Regular cardiac myocyte (primary cell): Measurements from ENCODE around the gene GGTLC1. TPM values are rescaled to one million over a fixed set of nuclear protein-coding genes. Genes with fewer than 3 reads are reported as not detected.

Experiments
- total RNA-seq: library from RNA; depleted of rRNA; stranded (reverse); fragments of >200 nt; gene quantifications from 2 replicates; pipeline ENCODE4 v1.2.3, GENCODE V29; 2014

The GGTLC1 gene
- not detected in 2 replicates for total RNA-seq

DNA sequence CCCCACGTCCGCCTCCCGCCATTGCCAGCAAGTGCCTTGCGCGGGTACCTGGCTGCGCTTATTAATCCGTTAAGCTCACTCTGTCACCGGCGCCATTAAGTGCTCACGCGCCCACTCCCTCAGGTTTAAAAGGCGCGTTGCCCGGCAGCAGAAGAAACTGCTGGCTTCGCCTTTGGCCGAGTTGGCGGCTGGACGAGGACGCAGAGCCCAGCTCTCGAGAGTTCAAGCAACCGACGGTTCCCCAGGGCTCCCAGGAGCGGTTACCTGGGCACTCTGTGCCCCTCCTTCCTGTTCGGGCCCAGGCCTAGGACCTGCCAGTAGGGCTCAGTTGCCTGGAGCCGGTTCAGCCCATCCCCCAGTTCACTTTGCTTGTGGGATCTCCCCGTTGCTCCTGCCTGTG, at the start of gene GGTLC1:
GGTLC1 (minus strand) TSS at position 219 of the 400 bp plus-strand sequence. CDS start 2,168 bp downstream, outside the sequence.

Other genes with a start within 250 kb of the GGTLC1 start
- 13.2 and 29.3 TPM in 2 replicates for gene CST1, start 237.8 kb downstream of the GGTLC1 start, total RNA-seq
- 6.9 and 38.1 TPM in 2 replicates for gene CST2, start 162.1 kb downstream of the GGTLC1 start, total RNA-seq
- not detected in 2 replicates for gene CST5, start 109.0 kb downstream of the GGTLC1 start, total RNA-seq